SIG-M5 treated with dmso at 0.1 percent for 504 hours (cell line): ENCODE measurements around the gene SYTL2.

Experiments used
- DNase-seq: peaks from one replicate; lab custom pipeline; 2025; ENCODE audit not compliant: unreplicated experiment; lab: John Stamatoyannopoulos, UW

SYTL2 gene

DNA sequence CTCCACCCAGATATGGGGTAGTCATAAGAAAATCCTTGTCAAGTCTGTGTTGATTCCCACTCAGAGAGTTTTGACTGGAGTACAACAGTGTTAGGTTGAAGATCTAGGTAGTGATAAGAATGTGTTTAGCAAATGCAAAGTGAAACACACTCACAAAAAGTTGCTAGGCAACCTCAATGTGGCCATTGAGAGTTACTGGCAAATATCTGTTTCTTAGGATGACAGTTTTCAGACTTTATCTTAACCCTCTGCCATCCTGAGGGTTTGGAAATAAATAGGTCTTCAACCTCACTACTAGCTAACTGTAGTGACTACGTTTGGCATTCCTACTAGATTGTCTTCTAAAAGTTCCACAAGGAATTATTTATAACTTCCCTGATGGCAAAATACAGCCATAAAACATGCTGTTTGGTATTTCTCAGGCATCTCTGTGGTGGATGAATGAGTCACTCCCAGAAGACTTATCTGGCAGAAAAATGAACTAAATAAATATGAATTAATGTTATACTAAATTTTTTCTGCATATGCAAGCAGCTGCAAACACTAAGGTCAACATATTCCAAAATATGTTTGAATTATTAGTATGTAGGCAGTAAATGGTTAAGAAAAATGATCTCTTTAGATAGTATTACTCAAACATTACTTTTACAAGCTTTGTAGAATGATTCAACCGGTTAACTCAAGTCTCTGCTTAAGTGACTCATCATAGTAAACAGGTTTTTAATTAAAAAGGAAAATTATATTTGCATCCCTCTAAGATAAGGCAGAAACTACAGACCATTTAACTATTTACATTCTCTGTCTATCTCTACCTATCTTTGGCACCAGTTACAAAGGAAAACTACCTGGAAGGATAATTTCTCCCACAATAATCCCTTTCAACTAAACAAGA lies 17.1 kb upstream of the SYTL2 start:
- DNase-seq: peak; percentile 68

DNA sequence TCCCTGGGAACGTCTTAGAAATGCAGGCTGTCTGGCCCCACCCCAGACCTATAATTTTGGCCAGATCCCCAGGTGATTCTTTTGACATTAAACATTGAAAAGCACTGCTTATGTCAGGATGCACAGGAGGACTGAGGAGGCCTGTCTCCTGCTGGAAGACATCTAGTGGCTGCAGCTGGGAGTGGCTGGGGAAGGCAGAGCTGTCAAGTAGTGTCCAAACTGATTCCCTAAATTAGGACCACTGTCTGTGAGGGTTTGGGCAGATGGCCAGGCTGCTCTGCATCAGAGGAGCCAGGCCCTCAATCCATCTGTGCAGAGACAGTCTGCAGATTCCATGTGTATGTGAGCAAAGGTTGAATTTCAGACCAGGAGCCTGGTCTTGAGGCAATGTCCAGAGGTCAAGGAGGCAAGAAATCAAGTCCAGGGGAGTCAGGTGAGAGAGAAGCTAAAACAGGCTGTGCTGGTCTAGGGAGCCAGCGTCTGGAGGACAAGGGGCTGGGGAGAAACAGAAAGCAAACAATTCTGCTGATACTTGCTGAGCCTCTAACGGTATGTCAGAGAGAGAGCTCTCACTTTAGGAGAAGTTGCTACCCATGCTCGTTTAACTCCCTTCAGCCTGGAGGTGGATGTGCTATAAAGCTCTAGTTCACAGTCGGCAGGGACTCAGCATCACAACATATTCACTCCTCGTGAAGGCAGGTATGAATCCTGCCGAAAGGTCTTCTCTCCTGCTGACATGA lies 15.3 kb upstream of the SYTL2 start:
- peak; percentile 3 for DNase-seq

DNA sequence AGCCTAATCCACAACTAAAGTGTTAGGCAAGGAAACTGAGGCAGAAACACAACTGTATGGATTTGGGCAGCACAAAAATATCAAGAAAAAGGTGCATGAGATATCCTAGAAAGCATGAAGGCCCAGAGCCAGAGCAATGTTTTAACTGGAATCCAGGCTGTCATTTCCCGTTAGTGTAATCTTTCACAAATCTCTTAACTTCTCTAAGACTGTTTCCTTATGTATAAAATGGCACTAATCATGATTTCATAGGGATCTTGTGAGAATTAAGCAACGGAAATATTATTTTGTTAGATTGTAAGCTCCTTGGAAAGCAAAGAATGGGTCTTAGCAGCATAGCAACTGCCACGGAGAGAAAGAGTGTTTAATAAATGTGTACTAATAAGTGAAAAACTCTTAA lies 14.7 kb upstream of the SYTL2 start:
- DNase-seq: no peak

DNA sequence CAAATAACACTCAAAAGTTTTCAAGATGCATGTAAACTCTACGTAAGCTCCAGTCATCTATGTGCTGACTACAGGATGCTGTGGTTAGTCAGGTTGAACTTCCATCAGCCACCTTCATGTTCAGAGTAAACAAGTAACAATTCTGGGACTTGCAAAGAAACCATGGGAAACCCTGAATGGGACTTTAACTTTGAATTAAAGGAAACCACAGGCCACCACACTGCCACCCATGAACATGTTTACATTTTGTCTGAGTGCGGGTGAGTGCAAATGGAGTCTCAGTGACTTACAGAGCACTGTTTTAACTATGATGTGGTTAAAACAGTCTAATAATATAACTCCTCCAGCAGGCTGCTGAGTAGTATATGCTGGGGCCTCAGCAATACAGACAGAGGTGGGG lies 12.9 kb upstream of the SYTL2 start:
- DNase-seq: no peak

DNA sequence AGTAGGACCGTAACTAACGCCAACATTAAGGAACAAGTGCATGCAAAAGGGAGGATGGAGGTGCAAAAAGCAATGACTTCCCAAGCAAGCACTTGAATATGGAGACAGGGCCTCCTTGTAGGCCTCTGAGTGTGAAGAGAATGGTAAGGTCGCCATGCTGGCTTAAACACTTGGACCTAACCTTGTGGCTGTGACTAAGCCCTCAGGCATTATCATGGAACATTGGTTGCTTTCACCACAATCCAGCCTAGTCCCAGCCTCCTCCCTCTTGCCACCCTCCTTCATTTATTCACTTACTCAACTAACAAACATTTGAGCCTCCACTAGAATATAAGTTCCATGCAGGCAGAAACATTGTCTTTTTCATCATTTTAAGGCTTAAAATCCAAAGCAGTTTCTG lies 11.9 kb upstream of the SYTL2 start:
- DNase-seq: no peak

DNA sequence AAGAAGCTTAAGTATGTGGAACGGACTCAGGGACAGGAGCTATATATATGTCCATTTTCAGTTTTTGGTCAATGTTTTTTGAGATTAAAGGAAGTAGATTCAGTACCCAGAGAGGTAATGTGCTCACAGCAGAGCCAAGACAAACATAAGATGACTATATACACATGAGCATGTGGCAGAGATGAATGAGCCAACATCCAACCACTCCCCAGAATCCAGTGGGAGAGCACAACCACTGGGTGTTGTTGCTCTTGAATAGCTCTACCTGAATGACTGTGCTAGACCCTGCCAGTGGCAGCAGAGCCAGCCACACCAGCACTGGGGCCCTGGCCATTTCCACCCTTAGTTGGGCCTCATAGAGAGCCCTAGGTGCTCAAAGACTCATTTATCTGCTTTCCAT lies 10.7 kb upstream of the SYTL2 start:
- no peak for DNase-seq

DNA sequence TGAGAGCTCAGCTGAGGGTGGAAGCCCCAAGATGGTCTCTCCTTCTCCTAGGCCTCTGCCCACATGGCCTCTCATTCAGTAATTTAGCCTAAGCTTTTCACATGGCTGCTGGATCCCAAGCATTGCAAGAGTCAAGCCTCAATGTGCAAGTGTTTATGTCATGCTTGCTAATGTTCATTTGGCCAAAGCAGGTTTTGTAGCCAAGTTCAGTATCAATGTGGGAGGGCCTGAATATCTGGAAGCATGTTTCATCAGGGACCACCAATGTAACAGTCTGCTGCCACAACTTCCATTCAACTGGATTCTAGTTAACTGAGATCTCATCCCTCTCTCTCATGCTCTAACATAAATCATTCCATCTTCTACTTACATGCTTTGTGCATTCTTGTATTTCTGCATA lies 8.5 kb upstream of the SYTL2 start:
- DNase-seq: no peak

DNA sequence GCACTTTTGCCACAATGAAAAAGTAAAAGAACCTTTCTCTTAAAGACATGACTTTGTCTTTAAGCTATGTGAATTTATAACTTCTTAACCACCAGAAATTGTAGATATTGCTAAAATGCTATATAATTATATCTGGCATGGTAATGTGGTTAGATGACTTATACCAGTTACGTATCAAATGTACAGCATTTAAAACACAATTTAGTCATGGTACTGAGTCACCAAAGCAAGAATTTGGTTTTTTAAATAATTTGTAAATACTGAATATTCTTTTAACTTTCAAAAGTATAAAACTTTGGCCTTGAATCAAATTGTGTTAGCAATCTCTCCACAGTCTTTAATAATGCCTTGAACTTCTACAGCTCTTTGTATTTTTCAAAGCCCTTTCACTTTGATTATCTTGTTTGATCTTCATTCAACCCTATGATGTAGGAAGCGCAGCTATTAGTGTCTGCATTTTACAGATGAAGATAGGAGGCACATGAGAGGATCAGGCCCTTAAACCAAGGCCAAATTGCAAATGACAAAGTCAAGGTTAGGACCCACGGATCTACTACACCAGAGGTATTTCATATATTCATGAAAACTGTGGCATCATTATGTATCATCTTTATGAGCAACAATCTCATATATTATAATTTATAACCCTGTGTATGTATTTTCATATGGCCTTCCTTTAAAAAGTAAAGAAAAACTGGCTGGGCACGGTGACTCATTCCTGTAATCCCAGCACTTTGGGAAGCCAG lies 4.4 kb upstream of the SYTL2 start:
- DNase-seq: no peak

DNA sequence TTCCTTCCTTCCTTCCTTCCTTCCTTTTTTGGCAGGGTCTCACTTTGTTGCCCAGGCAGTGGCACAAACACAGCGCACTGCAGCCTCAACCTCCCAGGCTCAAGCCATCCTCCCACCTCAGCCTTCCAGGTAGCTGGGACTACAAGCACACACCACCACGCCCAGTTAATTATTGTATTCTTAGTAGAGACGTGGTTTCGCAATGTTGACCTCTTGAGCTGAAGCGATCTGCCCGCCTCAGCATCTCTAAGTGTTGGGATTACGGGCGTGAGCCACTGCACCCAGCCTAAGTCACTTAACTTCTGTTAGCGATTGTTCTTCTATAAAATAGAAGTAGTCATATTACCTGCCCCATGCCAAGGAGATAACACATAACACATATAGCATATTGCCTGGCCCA lies 2.8 kb upstream of the SYTL2 start:
- DNase-seq: no peak

DNA sequence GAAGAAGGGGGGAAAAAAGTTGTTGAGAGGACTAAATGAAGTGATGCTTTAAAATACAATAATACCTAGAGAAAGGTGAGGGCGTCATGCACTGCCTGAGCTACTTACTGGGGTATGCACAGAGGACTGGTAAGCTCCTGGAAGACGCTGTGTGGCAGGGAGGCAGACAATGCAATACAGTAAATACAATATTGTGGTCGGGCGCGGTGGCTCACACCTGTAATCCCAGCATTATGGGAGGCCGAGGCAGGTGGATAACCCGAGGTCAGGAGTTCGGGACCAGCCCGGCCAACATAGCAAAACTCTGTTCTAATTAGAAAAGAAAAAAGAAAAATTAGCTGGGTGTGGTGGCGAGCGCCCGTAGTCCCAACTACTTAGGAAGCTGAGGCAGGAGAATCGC lies 683 bp upstream of the SYTL2 start:
- DNase-seq: no peak

DNA sequence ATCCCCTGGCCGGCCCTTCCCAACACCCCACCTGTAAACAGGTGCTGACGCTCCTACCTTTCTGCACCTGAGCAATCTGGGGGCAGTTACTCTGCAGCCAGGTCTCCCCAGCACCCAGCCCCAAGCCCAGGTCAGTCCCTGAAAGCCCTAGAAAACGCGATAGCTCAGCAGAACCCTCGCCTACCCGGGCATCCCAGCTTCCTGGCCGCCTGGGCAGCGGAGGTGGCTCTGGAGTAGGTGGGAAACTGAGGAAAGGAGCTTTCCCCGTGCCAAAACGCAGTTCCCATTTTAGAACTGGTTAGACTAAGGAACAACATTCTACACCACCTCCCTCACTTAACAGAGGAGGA lies 445 bp downstream of the SYTL2 start:
- DNase-seq: no peak

DNA sequence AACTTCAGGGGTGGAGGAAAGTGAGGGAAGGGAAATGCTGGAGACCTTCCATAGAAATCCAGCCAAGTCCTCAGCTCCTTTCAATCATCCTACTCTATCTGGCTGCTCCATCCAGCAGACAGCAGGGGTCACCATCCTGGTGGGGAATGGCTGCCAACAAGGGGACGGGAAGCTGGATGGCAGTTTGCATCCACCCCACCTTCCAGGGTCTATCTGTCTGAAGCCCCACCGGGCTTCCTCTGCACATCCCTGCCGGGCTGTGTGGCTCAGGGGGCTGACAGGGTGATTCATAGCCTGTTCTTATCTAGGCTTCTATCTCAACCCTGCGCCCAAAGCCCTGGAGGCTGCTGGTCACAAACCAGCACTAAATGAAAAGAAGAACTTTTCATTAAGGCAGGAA lies 1.1 kb downstream of the SYTL2 start:
- no peak for DNase-seq

DNA sequence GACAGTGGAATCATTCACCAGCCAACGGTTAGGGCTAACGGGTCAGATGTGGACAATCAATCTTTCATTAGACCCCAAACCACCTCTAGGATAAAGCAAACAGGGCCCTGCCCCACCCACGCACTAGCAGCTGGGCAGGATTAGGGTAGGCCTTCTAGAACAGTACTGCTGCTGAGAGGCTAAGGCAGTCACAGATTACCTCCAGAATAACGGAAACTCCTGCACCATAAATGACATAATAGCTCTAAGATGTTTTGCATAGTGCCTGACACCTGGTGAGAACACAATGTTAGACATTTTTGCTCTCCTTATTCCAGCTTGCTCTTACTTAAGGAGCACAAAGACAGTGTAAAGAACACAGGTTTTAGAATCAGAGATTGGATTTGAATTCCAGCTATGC lies 1.8 kb downstream of the SYTL2 start:
- DNase-seq: no peak

DNA sequence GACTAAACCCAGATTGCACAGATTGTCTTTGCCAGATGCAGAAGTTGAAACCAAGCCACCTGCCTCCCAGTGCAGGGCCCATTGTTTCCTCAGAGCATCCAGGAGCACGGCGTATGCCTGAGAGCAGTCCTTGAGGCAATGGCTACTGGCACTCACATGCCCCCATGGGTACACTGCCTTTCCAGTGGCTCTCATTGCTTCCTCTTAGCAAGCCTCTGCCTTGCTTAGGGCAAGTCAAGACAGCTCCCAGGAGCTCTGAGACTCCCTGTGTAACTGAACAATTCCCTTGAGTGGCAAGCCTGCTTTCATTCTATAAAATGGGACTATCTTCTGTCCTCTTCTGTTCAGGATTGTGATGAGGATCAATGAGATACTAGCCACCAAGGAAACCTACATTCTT lies 4.1 kb downstream of the SYTL2 start:
- DNase-seq: no peak

DNA sequence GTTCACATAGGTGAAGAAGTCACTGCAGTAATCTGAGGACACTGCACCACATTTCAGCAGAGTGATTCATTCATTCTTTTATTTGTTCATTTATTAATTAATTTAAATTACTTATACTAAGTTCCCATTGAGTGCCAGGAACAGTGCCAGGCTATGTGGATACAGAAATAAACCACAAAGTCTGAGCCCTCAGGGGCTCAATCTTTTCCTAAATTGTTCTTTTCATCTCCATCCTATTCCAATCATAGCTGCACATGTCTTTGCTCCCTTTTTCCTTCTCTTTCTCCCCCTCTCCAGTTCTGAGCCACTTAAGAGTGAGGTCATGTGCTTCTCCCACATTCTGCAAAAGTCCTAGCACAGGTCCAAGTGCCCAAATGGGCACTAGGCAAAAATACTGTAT lies 4.9 kb downstream of the SYTL2 start:
- DNase-seq: no peak

DNA sequence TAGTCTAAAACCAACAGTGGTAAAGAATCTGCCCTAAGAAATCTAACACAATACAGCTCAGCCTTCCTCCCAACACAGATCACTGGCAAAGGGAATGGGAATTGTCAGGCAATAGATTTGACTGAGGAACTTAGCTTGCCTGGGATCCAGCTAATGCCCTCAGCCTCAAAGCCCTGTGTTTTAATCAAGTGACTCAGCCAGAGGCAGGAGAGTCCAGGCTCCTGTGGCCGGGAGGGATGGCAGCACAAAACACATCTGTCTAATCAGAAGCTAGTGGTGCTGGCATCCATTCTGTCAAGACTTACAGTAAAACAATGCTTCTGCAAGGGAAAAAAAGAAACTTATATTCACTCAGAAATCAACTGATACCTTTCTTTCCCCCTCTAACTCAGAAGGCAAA lies 5.6 kb downstream of the SYTL2 start:
- DNase-seq: no peak

DNA sequence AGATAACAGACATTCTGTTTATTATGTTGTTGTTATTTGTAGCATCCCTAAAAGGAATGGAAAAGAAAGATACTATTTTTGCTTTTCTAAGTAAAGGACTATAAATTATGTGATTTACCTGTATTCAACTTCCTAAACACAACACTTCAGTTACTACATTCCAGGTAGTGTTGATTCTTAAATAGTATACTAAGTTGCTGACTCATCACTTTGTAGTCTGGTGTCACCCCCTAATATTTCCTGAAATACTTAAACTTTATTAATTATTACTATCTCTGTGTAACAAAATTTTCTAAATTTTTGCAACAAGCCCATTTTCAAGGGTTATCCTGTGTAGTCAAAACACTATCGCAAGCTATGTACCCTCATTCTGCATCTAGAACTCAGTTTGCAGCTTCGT lies 7.0 kb downstream of the SYTL2 start:
- DNase-seq: no peak

DNA sequence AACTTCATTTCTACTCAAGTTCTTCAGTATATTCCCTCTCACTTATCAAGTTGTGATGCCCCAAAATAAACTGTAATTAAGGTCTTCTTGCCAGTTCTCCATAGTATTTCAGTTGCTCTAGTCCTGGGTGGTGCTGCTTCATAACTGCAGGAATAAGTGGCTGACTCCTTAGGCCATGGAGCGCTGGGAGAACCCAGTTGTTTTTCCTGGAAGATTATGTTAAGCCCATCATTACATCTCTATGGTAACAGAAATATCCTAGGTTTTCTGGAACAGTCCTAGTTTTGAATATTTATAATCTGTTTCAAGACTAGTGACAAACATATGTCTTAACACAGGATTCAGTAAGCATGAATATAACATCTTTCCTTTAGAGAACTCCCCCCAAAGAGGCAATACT lies 7.6 kb downstream of the SYTL2 start:
- no peak for DNase-seq

DNA sequence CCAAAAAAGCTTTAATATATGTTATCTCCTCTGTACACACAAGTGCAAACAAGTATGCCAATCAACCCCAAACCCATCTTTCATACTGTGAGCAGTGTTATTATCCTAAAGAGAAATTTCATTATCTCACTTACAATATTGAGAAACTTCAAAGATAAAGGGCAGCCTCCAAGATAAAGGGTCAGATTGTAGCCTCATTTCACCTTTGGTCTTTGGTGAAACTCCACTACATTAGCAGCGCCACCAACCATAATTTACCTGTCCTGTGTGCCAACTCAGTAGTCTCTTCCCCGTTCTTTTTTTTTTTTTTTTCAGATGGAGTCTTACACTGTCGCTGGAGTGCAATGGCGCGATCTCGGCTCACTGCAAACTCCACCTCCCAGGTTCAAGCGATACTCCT lies 9.4 kb downstream of the SYTL2 start:
- no peak for DNase-seq

DNA sequence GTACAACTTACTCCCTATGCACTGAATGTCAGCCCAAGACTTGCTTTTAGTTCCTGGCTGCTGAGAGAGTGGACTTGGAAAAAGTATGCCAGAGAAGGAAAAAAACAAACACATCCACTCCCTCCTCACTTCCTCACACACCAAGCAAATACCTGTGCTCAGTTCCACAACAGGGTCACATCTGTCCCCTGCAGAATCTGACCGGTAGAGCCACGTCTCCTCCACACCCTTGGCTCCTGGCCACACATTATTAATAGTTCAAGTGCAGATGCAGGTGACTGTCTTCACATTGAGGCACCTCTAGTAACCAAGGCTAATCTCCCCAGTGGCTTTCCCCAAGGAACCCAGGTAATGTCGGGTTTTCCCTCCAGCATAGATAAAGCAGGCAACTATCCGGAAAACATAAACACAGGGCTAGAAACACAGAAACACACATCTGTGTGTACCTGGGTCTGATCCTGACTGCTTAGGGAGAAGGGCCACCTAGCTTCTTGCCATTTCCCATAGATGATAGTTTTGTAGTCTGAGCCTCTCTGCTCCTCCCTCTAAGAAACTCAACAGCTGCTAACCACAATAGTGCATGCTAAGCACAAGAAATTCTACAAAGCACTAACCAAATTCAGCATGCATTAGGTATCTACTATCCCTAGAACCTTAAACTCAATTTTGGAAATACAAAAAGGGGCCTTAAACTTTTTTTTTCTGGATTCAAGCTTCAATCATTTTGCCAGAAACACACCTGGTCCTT lies 10.2 kb downstream of the SYTL2 start:
- DNase-seq: no peak

DNA sequence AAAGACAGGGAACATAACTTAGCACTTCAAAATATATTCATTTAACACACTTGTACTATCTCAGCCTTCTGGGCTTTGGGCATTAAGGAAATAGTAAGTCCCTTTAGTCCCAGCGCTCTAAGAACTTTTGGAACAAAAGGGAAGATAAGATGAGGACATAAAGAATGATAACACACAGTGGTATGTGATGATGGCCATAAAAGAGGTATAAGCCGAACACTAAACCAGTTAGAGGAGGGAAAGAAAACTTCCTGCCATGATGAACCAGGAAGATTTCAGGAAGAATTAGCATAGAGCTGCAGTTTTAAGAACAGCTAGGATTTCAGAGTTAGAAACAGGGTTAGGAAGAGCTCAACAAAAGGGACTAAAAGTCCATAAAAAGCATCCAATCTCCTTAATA lies 11.8 kb downstream of the SYTL2 start:
- no peak for DNase-seq
